GM20431 (cell line): Measurements from ENCODE around the gene ANKK1.

Source experiments
- in situ Hi-C: fragments of 300-500 bp; cut with MseI, MboI; formaldehyde crosslinking; loops from one replicate; pipeline ENCODE4 v1.15.0; 2020; ENCODE audit warnings: low sequenced_read_pairs; ENCODE audit not compliant: unreplicated experiment

The ANKK1 gene

DNA sequence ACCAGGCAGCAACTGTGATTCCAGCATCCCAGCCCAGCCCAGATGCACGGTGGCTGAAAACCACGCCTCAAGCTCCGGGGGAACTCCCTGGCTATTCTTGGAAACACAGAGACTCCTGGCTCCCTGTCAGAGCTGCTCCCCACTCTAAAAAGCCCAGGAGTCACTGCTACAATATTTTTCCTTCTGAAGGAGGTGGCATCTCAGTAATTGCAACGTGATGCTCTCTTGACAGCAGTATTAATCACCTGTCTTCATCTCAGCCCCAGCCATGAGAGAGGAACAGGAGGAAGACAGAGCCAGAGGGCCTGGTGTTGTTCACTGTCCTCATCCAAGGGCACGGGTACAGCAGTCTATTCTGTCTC lies 60.7 kb downstream of the ANKK1 start:
- in situ Hi-C loops, result no loop called here

GRCh38 chr11:113449743-113450142 lies 62.2 kb downstream of the ANKK1 start:
- in situ Hi-C loops, result no loop called here
